H9 (cell line): ENCODE results near the gene TLN1. TPM values are rescaled to one million over a fixed set of nuclear protein-coding genes. Genes with fewer than 3 reads are reported as not detected.

Experiments used
- DNase-seq: peaks from one replicate; pipeline ENCODE4 v3.0.0-alpha.2; 2017
- H2AFZ ChIP-seq: one replicate; pipeline ENCODE4 v1.6.1; 2013; ENCODE audit warnings: mild to moderate bottlenecking, low read length, control low read depth, moderate library complexity
- H2AK5ac ChIP-seq: 2 replicates; pipeline ENCODE4 v1.6.1; 2013; ENCODE audit warnings: low read length, control low read depth, mixed read lengths; ENCODE audit not compliant: insufficient read length
- H2BK120ac ChIP-seq: one replicate; pipeline ENCODE4 v1.6.1; 2013; ENCODE audit warnings: low read depth, mild to moderate bottlenecking, low read length, control low read depth, inconsistent platforms; ENCODE audit not compliant: poor library complexity, severe bottlenecking
- H2BK12ac ChIP-seq: 2 replicates; pipeline ENCODE4 v1.6.1; 2013; ENCODE audit warnings: low read length, control low read depth, mixed read lengths, low read depth; ENCODE audit not compliant: insufficient read length
- H2BK15ac ChIP-seq: 2 replicates; pipeline ENCODE4 v1.6.1; 2013; ENCODE audit warnings: low read depth, low read length, control low read depth
- H2BK20ac ChIP-seq: one replicate; pipeline ENCODE4 v1.6.1; 2013; ENCODE audit warnings: low read depth, mild to moderate bottlenecking, low read length, control low read depth, inconsistent platforms; ENCODE audit not compliant: poor library complexity, severe bottlenecking
- H2BK5ac ChIP-seq: 2 replicates; pipeline ENCODE4 v1.6.1; 2013; ENCODE audit warnings: low read length, control low read depth, mixed read lengths; ENCODE audit not compliant: insufficient read length
- H3K14ac ChIP-seq: 2 replicates; pipeline ENCODE4 v1.6.1; 2013; ENCODE audit warnings: low read length, control low read depth; ENCODE audit not compliant: insufficient read depth
- H3K18ac ChIP-seq: 2 replicates; pipeline ENCODE4 v1.6.1; 2013; ENCODE audit warnings: low read depth, mild to moderate bottlenecking, mixed read lengths, low read length, control low read depth; ENCODE audit not compliant: insufficient read length
- H3K23ac ChIP-seq: 2 replicates; pipeline ENCODE4 v1.6.1; 2013; ENCODE audit warnings: low read length, control low read depth, mixed read lengths, low read depth; ENCODE audit not compliant: insufficient read length
- H3K23me2 ChIP-seq: 2 replicates; pipeline ENCODE4 v1.6.1; 2013; ENCODE audit warnings: low read depth, mild to moderate bottlenecking, mixed read lengths, low read length, control low read depth; ENCODE audit not compliant: insufficient read length, poor library complexity, severe bottlenecking
- H3K27ac ChIP-seq: 2 replicates; pipeline ENCODE4 v1.5.1; 2013; ENCODE audit warnings: low read length, control low read depth, mixed read lengths, low read depth; ENCODE audit not compliant: insufficient read length
- H3K27me3 ChIP-seq: 2 replicates; pipeline ENCODE4 v1.6.1; 2013; ENCODE audit warnings: low read length, control low read depth, inconsistent platforms; ENCODE audit not compliant: insufficient read depth
- H3K4ac ChIP-seq: 2 replicates; pipeline ENCODE4 v1.6.1; 2013; ENCODE audit warnings: low read depth, mild to moderate bottlenecking, control low read depth, inconsistent platforms, low read length, moderate library complexity
- H3K4me1 ChIP-seq: 2 replicates; pipeline ENCODE4 v1.6.1; 2013; ENCODE audit warnings: low read length, control low read depth, inconsistent platforms; ENCODE audit not compliant: insufficient read depth
- H3K4me2 ChIP-seq: 2 replicates; pipeline ENCODE4 v1.6.1; 2013; ENCODE audit warnings: low read length, control low read depth, mixed read lengths; ENCODE audit not compliant: insufficient read length, insufficient read depth
- H3K56ac ChIP-seq: 2 replicates; pipeline ENCODE4 v1.6.1; 2013; ENCODE audit warnings: low read depth, mild to moderate bottlenecking, mixed read lengths, low read length, control low read depth; ENCODE audit not compliant: insufficient read length
- H3K79me1 ChIP-seq: 2 replicates; pipeline ENCODE4 v1.6.1; 2013; ENCODE audit warnings: low read depth, mild to moderate bottlenecking, moderate library complexity, low read length, control low read depth, inconsistent platforms; ENCODE audit not compliant: insufficient read depth, poor library complexity, severe bottlenecking
- H3K79me2 ChIP-seq: 2 replicates; pipeline ENCODE4 v1.6.1; 2013; ENCODE audit warnings: low read length, control low read depth, inconsistent platforms; ENCODE audit not compliant: insufficient read depth
- H3K9ac ChIP-seq: 2 replicates; pipeline ENCODE4 v1.6.1; 2013; ENCODE audit warnings: low read length, control low read depth, mixed read lengths; ENCODE audit not compliant: insufficient read length; ENCODE audit errors: extremely low read depth
- H3K9me3 ChIP-seq: one replicate; pipeline ENCODE4 v1.6.1; 2013; ENCODE audit warnings: low read depth, low read length, inconsistent platforms; ENCODE audit not compliant: control insufficient read depth
- H3T11ph ChIP-seq: one replicate; pipeline ENCODE4 v1.6.1; 2013; ENCODE audit warnings: mild to moderate bottlenecking, low read length, control low read depth, inconsistent platforms
- H4K20me1 ChIP-seq: one replicate; pipeline ENCODE4 v1.6.1; 2013; ENCODE audit not compliant: control insufficient read depth, insufficient read length, insufficient read depth
- H4K5ac ChIP-seq: 2 replicates; pipeline ENCODE4 v1.6.1; 2013; ENCODE audit warnings: low read depth, mild to moderate bottlenecking, mixed read lengths, low read length, control low read depth; ENCODE audit not compliant: insufficient read length
- H4K8ac ChIP-seq: replicated peaks from 2 replicates; pipeline ENCODE4 v1.6.1; 2013; ENCODE audit warnings: low read length, control low read depth, mixed read lengths, low read depth; ENCODE audit not compliant: insufficient read length
- H4K91ac ChIP-seq: 2 replicates; pipeline ENCODE4 v1.6.1; 2013; ENCODE audit warnings: low read depth, mild to moderate bottlenecking, moderate library complexity, mixed read lengths, low read length, control low read depth; ENCODE audit not compliant: insufficient read length
- H3K27ac Mint-ChIP-seq, 3 experiments: 2 replicates in 2 of 3; 3 replicates in 1 of 3; pipeline ENCODE4 v1.8.0; 2020 to 2021; ENCODE audit warnings: mixed read lengths in 3 of 3, mild to moderate bottlenecking in 1 of 3, moderate library complexity in 1 of 3
- H3K27me3 Mint-ChIP-seq: 2 replicates; pipeline ENCODE4 v1.8.0; 2021; ENCODE audit warnings: low read depth, mild to moderate bottlenecking, moderate library complexity, mixed read lengths
- H3K36me3 Mint-ChIP-seq, 3 experiments: 2 replicates in 2 of 3; 3 replicates in 1 of 3; pipeline ENCODE4 v1.8.0; 2020 to 2021; ENCODE audit warnings: low read depth in 3 of 3, mixed read lengths in 3 of 3; ENCODE audit not compliant: insufficient read depth in 1 of 3
- H3K4me1 Mint-ChIP-seq, 2 experiments: 2 replicates each; pipeline ENCODE4 v1.8.0; 2020; ENCODE audit warnings: mixed read lengths in 2 of 2
- H3K4me3 Mint-ChIP-seq, 2 experiments: 2 replicates in 1 of 2; 3 replicates in 1 of 2; pipeline ENCODE4 v1.8.0; 2020 to 2021; ENCODE audit warnings: mild to moderate bottlenecking in 2 of 2, mixed read lengths in 2 of 2, moderate library complexity in 1 of 2
- H3K9me3 Mint-ChIP-seq, 2 experiments: 2 replicates in 1 of 2; 3 replicates in 1 of 2; pipeline ENCODE4 v1.8.0; 2020; ENCODE audit warnings: mild to moderate bottlenecking in 2 of 2, mixed read lengths in 2 of 2, moderate library complexity in 1 of 2
- WGBS: extraction: QIAGEN DNeasy Blood & Tissue Kit; methylation state at CpG from one replicate; pipeline ENCODE4 v1.1.7; 2013; ENCODE audit warnings: missing lambda C conversion rate, low lambda C conversion rate, mixed read lengths; ENCODE audit not compliant: insufficient read length; ENCODE audit errors: extremely low coverage; 5-methylcytosine and 5-hydroxymethylcytosine counted together
- total RNA-seq: library from RNA; stranded (reverse); gene quantifications from 2 replicates; pipeline ENCODE4 v1.2.1, GENCODE V29; 2021
- TF ChIP-seq, protein P1 (sequence below): fragments of 200-600 bp; sonication (generic); conservative IDR thresholded peaks from 3 replicates; pipeline ENCODE4 v1.8.0; 2021; ENCODE audit warnings: antibody characterized with exemption, mild to moderate bottlenecking

The TLN1 gene
- total RNA-seq, 1 experiment from 2014 or later, result 102 TPM

DNA sequence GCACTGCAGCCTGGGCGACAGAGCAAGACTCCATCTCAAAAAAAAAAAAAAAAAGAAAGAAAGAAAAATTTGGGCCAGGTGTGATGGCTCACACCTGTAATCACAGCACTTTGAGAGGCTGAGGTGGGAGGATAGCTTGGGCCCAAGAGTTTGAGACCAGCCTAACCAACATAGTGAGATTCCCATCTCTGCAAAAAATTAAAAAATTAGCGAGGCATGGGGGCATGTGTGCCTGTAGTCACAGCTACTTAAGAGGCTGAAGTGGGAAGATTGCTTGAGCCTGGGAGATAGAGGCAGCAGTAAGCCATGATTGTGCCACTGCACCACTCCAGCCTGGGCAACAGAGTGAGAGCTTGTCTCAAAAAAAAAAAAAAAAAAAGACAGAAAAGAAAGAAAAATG is 78.4 kb downstream of the TLN1 start:
- peaks cover 3% of the 10 kb centered on the region; the same call in 1 of the 2 replicates for H3K4me1 ChIP-seq
- peaks cover 7% of the 10 kb centered on the region for H3K23me2 ChIP-seq
- H3K4ac ChIP-seq, result no peak overlapping the region
- no peak overlapping the region for H2AFZ ChIP-seq
- no peaks in the 10 kb centered on the region for H3K79me1 ChIP-seq
- H2BK120ac ChIP-seq, result no peak overlapping the region
- peaks cover 2 to 3% of the 10 kb centered on the region in 2 experiments; a peak in 3 of 5 replicates for H3K9me3 Mint-ChIP-seq
- no peak overlapping the region for H2BK15ac ChIP-seq
- H3K27me3 Mint-ChIP-seq, result peaks cover 18% of the 10 kb centered on the region
- H4K20me1 ChIP-seq, result no peaks in the 10 kb centered on the region
- H3K27ac ChIP-seq, result no peak overlapping the region
- no peak overlapping the region for H4K5ac ChIP-seq
- no peak overlapping the region for H3T11ph ChIP-seq
- H3K9me3 ChIP-seq, result no peaks in the 10 kb centered on the region
- H3K18ac ChIP-seq, result no peak overlapping the region
- no CpG with 5 or more reads among the region's 2 CpGs for WGBS
- H3K4me3 Mint-ChIP-seq, result no peak overlapping the region
- H3K9ac ChIP-seq, result no peak overlapping the region
- no peaks in the 10 kb centered on the region for H3K79me2 ChIP-seq
- H3K36me3 Mint-ChIP-seq, result peaks cover 0 to 2% (median 0%) of the 10 kb centered on the region in 3 experiments; a peak in 1 of 7 replicates
- DNase-seq, result no peak
- no peak overlapping the region for H2BK5ac ChIP-seq
- H4K91ac ChIP-seq, result no peak overlapping the region
- H3K23ac ChIP-seq, result no peak overlapping the region
- H3K14ac ChIP-seq, result no peak overlapping the region
- 0 out of 2 replicates have a peak, but pooled peaks cover 2% of the 10 kb centered on the region for H3K27me3 ChIP-seq
- no peak overlapping the region for H3K56ac ChIP-seq
- no peak overlapping the region for H2BK12ac ChIP-seq
- TF ChIP-seq, protein P1, sequence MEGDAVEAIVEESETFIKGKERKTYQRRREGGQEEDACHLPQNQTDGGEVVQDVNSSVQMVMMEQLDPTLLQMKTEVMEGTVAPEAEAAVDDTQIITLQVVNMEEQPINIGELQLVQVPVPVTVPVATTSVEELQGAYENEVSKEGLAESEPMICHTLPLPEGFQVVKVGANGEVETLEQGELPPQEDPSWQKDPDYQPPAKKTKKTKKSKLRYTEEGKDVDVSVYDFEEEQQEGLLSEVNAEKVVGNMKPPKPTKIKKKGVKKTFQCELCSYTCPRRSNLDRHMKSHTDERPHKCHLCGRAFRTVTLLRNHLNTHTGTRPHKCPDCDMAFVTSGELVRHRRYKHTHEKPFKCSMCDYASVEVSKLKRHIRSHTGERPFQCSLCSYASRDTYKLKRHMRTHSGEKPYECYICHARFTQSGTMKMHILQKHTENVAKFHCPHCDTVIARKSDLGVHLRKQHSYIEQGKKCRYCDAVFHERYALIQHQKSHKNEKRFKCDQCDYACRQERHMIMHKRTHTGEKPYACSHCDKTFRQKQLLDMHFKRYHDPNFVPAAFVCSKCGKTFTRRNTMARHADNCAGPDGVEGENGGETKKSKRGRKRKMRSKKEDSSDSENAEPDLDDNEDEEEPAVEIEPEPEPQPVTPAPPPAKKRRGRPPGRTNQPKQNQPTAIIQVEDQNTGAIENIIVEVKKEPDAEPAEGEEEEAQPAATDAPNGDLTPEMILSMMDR, result no peak
- H2AK5ac ChIP-seq, result no peak overlapping the region
- no peak overlapping the region for H3K4me2 ChIP-seq
- no peak overlapping the region for H2BK20ac ChIP-seq
- peaks cover 22 to 29% of the 10 kb centered on the region in 2 experiments for H3K4me1 Mint-ChIP-seq
- H3K27ac Mint-ChIP-seq, result no peak overlapping the region
- H4K8ac ChIP-seq, result no peak overlapping the region
